ENCODE results near the gene PPFIA4. TPM values are rescaled to one million over a fixed set of nuclear protein-coding genes. Genes with fewer than 3 reads are reported as not detected.
A peak's percentile ranks its signal among the peaks of the same experiment; 100 is the strongest.

PPFIA4 gene
- total RNA-seq, 1 donor from 2014 or later: 1.3 TPM

GRCh38 chr1:203045821-203046594, 19.7 kb downstream of the PPFIA4 start:
- Histone ChIP-seq H3K36me3 (no peaks in the 10 kb centered on the region), H3K27ac (no peak overlapping the region), H3K27me3 (no peaks in the 10 kb centered on the region), H3K4me3 (no peak overlapping the region), H3K9me3 (no peaks in the 10 kb centered on the region), H3K4me1 (no peaks in the 10 kb centered on the region)
- intact Hi-C loops (cut with DNase I): no loop called here
- TF ChIP-seq CTCF (IDR thresholded peaks at IDR 0.05): no peak
- DNase-seq (no peak), ATAC-seq (no peak)

- no peak overlapping the region for H3K27ac ChIP-seq
- H3K4me1 ChIP-seq: no peaks in the 10 kb centered on the region
- H3K36me3 ChIP-seq: no peaks in the 10 kb centered on the region
- no peaks in the 10 kb centered on the region for H3K9me3 ChIP-seq
- intact Hi-C loops (cut with DNase I): no loop called here
- peaks cover 5% of the 10 kb centered on the region for H3K27me3 ChIP-seq
- DNase-seq: no peak
- no peak for ATAC-seq
- no peak overlapping the region for H3K4me3 ChIP-seq
- no peak for TF ChIP-seq CTCF (IDR thresholded peaks at IDR 0.05)
Measured at GRCh38 chr1:203046984-203047630, 20.8 kb downstream of the PPFIA4 start.

GRCh38 chr1:203048086-203048485, 21.8 kb downstream of the PPFIA4 start:
- Histone ChIP-seq H3K4me1 (no peaks in the 10 kb centered on the region), H3K27ac (no peak overlapping the region), H3K4me3 (no peak overlapping the region), H3K9me3 (no peaks in the 10 kb centered on the region), H3K27me3 (peaks cover 5% of the 10 kb centered on the region), H3K36me3 (no peaks in the 10 kb centered on the region)
- DNase-seq (no peak), ATAC-seq (no peak)
- no peak for TF ChIP-seq CTCF (IDR thresholded peaks at IDR 0.05)
- intact Hi-C loops (cut with DNase I): no loop called here

- no peak for DNase-seq
- H3K27me3 ChIP-seq: peaks cover 5% of the 10 kb centered on the region
- peak; percentile 18 for ATAC-seq
- no peaks in the 10 kb centered on the region for H3K4me1 ChIP-seq
- H3K4me3 ChIP-seq: no peak overlapping the region
- no peaks in the 10 kb centered on the region for H3K9me3 ChIP-seq
- no peak overlapping the region for H3K27ac ChIP-seq
- no peak for TF ChIP-seq CTCF (IDR thresholded peaks at IDR 0.05)
- intact Hi-C loops (cut with DNase I): no loop called here
- H3K36me3 ChIP-seq: no peaks in the 10 kb centered on the region
Measured at GRCh38 chr1:203048555-203049051, 22.3 kb downstream of the PPFIA4 start.

GRCh38 chr1:203049077-203049476, 22.8 kb downstream of the PPFIA4 start:
- ATAC-seq (no peak), DNase-seq (no peak)
- intact Hi-C loops (cut with DNase I): no loop called here
- Histone ChIP-seq H3K4me1 (no peaks in the 10 kb centered on the region), H3K9me3 (no peaks in the 10 kb centered on the region), H3K4me3 (no peak overlapping the region), H3K36me3 (no peaks in the 10 kb centered on the region), H3K27ac (no peak overlapping the region), H3K27me3 (peaks cover 5% of the 10 kb centered on the region)
- TF ChIP-seq CTCF (IDR thresholded peaks at IDR 0.05): no peak

Measured in upper lobe of right lung (tissue), 1 donor.